GM12878 (cell line): ENCODE measurements around the gene PTPN13.

ENCODE experiments used
- POLR2A ChIP-seq: IDR thresholded peaks from 2 replicates; pipeline ENCODE4 v1.6.1; 2011; ENCODE audit warnings: low read depth, mild to moderate bottlenecking, low read length
- TF ChIP-seq, protein P1 (sequence below), 3 experiments: IDR thresholded peaks in 2 of 3; conservative IDR thresholded peaks in 1 of 3; 2 replicates each; pipeline ENCODE4 v1.5.1; 2011; ENCODE audit warnings: low read depth in 3 of 3, low read length in 3 of 3, mild to moderate bottlenecking in 3 of 3, control low read depth in 2 of 3, moderate library complexity in 2 of 3, inconsistent platforms in 1 of 3, mixed read lengths in 1 of 3; ENCODE audit not compliant: control insufficient read depth in 2 of 3, insufficient read depth in 1 of 3; ENCODE audit errors: extremely low read depth in 1 of 3

DNA sequence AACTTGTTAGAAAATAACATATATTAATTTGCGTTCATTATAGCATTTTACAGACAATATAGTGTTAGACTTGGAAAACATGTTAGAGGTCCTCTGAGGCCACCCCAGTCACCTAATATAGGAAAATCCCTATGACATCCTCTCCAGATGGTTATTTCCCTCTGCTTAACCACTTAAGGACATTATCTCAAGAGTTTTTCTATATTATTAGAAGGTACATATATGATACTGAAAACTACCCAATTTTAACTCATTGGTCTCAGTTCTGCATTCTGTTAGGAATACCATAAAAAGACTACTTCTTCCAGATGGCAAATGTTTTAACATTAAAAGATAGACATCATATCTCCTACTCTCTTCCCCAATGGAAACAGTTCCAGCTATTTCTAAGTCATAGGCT lies 21.4 kb downstream of the PTPN13 start:
- TF ChIP-seq, protein P1, sequence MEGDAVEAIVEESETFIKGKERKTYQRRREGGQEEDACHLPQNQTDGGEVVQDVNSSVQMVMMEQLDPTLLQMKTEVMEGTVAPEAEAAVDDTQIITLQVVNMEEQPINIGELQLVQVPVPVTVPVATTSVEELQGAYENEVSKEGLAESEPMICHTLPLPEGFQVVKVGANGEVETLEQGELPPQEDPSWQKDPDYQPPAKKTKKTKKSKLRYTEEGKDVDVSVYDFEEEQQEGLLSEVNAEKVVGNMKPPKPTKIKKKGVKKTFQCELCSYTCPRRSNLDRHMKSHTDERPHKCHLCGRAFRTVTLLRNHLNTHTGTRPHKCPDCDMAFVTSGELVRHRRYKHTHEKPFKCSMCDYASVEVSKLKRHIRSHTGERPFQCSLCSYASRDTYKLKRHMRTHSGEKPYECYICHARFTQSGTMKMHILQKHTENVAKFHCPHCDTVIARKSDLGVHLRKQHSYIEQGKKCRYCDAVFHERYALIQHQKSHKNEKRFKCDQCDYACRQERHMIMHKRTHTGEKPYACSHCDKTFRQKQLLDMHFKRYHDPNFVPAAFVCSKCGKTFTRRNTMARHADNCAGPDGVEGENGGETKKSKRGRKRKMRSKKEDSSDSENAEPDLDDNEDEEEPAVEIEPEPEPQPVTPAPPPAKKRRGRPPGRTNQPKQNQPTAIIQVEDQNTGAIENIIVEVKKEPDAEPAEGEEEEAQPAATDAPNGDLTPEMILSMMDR (IDR thresholded peaks at IDR 0.05 in 2 of 3, conservative IDR thresholded peaks at IDR 0.05 in 1 of 3; ENCODE audit: control insufficient read depth in 2 of 3, extremely low read depth in 1 of 3, insufficient read depth in 1 of 3, low read depth in 3 of 3, low read length in 3 of 3): no peak
- no peak for TF ChIP-seq POLR2A
